Kidney (tissue), 14 donors: ENCODE data around the gene CTIF. TPM values are rescaled to one million over a fixed set of nuclear protein-coding genes. Genes with fewer than 3 reads are reported as not detected.

Experiments
- DNase-seq, 5 donors: peaks; one replicate each; pipeline ENCODE4 v3.0.0-alpha.2; 2013 to 2020
- FAIRE-seq: peaks from 2 replicates; lab custom pipeline; 2012; peaks lifted over from hg19 to GRCh38; lab: Jason Lieb, UNC
- H3K27ac ChIP-seq, 2 donors: one replicate each; pipeline ENCODE4 v1.7.0; 2013; ENCODE audit warnings: low read depth in 2 of 2, low read length in 2 of 2, inconsistent platforms in 1 of 2
- H3K27me3 ChIP-seq: one replicate; pipeline ENCODE4 v1.7.1; 2013; ENCODE audit warnings: low read length, inconsistent platforms; ENCODE audit not compliant: control insufficient read depth, insufficient read depth
- H3K36me3 ChIP-seq, 3 donors: one replicate each; pipeline versions ENCODE4 v1.7.0 to v1.7.1; 2013; ENCODE audit warnings: low read length in 3 of 3, control low read depth in 1 of 3, inconsistent platforms in 1 of 3; ENCODE audit not compliant: insufficient read depth in 3 of 3, control insufficient read depth in 2 of 3
- H3K4me1 ChIP-seq, 3 donors: one replicate each; pipeline versions ENCODE4 v1.7.0 to v1.7.1; 2013; ENCODE audit warnings: low read length in 3 of 3, inconsistent platforms in 1 of 3, low read depth in 1 of 3; ENCODE audit not compliant: control insufficient read depth in 2 of 3, insufficient read depth in 2 of 3
- H3K4me3 ChIP-seq, 3 donors: one replicate each; pipeline versions ENCODE4 v1.7.0 to v1.8.1; 2013; ENCODE audit warnings: low read length in 3 of 3, control low read depth in 1 of 3, inconsistent platforms in 1 of 3
- H3K9ac ChIP-seq, 3 donors: one replicate each; pipeline versions ENCODE4 v1.7.0 to v1.7.1; 2013; ENCODE audit warnings: low read length in 3 of 3, control low read depth in 1 of 3, inconsistent platforms in 1 of 3
- H3K9me3 ChIP-seq, 3 donors: one replicate each; pipeline versions ENCODE4 v1.7.0 to v1.7.1; 2013; ENCODE audit warnings: low read length in 3 of 3, control low read depth in 1 of 3, inconsistent platforms in 1 of 3; ENCODE audit not compliant: control insufficient read depth in 2 of 3, insufficient read depth in 1 of 3
- intact Hi-C: fragments of 100-400 bp; cut with DNase I; formaldehyde crosslinking; loops from one replicate; pipeline ENCODE4 v1.11.1; 2022
- polyA plus RNA-seq: library from polyadenylated mRNA; stranded (reverse); fragments of 350-450 nt; fragmentation: Illumina TruSeq; extraction: RNeasy Lipid Tissue Mini Kit (QIAGEN cat#74804); gene quantifications from one replicate; pipeline ENCODE4 v1.2.3, GENCODE V29; 2014; ENCODE audit warnings: low read depth, low replicate concordance; ENCODE audit not compliant: insufficient read depth
- total RNA-seq: library from RNA; stranded (reverse); fragmentation: NEBNext Ultra II Directional; extraction: Animal tissue kit (Norgen Biotek cat#: 25700); gene quantifications from one replicate; pipeline ENCODE4 v1.2.1, GENCODE V29; 2021
- TF ChIP-seq, protein P1 (sequence below): IDR thresholded peaks from 3 replicates; pipeline ENCODE4 v1.5.1; 2012; ENCODE audit warnings: mild to moderate bottlenecking, moderate library complexity, borderline replicate concordance; ENCODE audit not compliant: insufficient read depth; ENCODE audit errors: extremely low read depth
- donor health status: control.
- donor health status: control.
- donor health status: control.
- donor health status: control.
- donor health status: control.
- donor health status: DM: yes; HTN: yes; CAD: no.
- donor health status: Normal renal cell carcinoma (clear cell type).

Gene CTIF
- total and polyA plus RNA-seq, 2 donors from 2014 or later: 37.3 to 41.9 TPM

DNA sequence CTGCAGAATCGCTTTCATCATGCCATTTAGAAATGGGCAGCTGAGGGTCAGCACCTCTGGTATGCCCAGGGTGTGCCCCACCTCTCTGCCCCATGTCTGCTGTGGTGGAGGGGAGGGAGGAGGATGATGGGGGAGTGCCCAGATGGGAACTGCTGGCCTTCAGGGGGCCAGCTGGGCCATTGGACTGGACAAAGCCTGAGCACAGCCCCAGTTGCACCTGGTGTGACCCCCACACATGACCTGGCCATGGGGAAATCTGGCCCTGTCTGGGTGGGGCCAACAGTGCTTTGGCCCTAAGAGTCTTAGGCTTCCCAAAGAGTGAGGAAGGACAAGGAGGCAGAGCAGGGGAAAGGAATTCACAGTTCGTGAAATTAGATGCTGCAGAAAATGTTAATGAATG, 44.1 kb downstream of the CTIF start:
- FAIRE-seq (no peak), DNase-seq (no peak)
- no peak overlapping the region for H3K9ac ChIP-seq
- H3K9me3 ChIP-seq: peaks cover 0 to 5% (median 0%) of the 10 kb centered on the region in 3 donors
- TF ChIP-seq, protein P1, sequence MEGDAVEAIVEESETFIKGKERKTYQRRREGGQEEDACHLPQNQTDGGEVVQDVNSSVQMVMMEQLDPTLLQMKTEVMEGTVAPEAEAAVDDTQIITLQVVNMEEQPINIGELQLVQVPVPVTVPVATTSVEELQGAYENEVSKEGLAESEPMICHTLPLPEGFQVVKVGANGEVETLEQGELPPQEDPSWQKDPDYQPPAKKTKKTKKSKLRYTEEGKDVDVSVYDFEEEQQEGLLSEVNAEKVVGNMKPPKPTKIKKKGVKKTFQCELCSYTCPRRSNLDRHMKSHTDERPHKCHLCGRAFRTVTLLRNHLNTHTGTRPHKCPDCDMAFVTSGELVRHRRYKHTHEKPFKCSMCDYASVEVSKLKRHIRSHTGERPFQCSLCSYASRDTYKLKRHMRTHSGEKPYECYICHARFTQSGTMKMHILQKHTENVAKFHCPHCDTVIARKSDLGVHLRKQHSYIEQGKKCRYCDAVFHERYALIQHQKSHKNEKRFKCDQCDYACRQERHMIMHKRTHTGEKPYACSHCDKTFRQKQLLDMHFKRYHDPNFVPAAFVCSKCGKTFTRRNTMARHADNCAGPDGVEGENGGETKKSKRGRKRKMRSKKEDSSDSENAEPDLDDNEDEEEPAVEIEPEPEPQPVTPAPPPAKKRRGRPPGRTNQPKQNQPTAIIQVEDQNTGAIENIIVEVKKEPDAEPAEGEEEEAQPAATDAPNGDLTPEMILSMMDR: no peak
- H3K27me3 ChIP-seq: no peaks in the 10 kb centered on the region
- no peak overlapping the region for H3K27ac ChIP-seq
- no peaks in the 10 kb centered on the region for H3K4me1 ChIP-seq
- H3K36me3 ChIP-seq: no peaks in the 10 kb centered on the region
- H3K4me3 ChIP-seq: no peak overlapping the region
- intact Hi-C loops: no loop called here

DNA sequence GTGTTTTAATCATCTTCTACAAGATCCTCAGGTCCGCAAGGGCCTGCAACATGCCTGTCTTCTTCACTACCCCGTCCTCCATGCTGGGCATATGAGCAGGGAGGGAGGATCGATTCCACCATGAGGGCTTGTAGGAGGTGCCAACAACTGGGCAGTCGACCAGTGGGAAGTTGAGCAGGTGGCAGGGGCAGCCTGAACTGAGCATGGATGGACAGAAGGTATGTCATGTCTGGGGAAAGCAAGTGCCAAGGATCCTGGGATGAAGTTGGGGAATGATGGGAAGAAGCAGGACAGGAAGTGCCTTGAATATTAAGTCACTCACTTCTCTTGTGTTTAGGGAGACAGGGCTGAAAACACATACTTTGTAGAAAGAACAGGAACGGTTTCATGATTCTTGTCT, 44.7 kb downstream of the CTIF start:
- FAIRE-seq: no peak
- no peak for DNase-seq

DNA sequence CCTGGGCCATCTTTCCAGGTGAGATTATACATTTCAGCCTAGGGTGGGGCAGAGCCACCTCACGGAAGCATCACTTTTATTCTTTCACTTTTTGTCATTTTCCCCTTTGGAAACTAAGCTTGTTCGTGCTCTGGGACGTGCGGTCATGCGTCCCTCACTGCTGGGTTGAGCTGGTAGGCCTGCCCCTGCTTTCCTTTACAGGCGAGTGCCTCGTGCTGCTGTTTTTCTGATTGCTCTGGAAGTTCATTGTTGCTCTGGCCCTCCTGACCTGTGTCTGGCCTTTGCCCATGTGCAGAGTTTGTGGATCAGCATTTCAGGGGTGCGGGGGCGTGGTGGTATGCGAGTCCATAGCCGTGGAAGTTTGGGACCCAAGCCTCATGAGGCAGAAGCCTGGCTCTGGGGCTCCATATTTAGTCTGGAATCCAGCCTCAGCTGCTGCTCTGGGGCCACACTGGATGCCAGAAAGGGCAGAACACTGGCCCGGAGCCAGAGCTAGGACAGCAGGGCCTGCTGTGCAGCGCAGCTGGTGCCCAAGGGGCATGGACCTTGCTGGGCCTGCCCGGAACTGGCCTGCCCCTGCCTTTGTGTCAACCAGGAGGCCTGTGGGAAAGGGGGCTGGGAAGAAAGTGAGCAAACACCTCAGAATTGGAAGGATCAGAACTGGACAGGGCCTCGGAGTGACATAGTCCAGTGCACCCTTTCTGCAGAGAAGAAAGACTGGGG, 51.1 kb downstream of the CTIF start:
- intact Hi-C loops: no loop called here
- Histone ChIP-seq H3K4me3 (no peak overlapping the region), H3K27me3 (no peaks in the 10 kb centered on the region), H3K9ac (peak overlapping the region in 1 of 3 donors; percentile 23), H3K9me3 (no peaks in the 10 kb centered on the region), H3K27ac (peak overlapping the region; percentile 60 to 61), H3K36me3 (no peaks in the 10 kb centered on the region), H3K4me1 (peaks cover 0 to 20% (median 16%) of the 10 kb centered on the region in 3 donors)
- no peak for FAIRE-seq
- TF ChIP-seq, protein P1: no peak
- peak in 2 of 5 donors; percentile 26 to 34 for DNase-seq

More for the DNA sequence above, 44.7 kb downstream of the CTIF start:
- H3K4me1 ChIP-seq: no peaks in the 10 kb centered on the region
- no peaks in the 10 kb centered on the region for H3K27me3 ChIP-seq
- no peak overlapping the region for H3K4me3 ChIP-seq
- TF ChIP-seq, protein P1: no peak
- no peaks in the 10 kb centered on the region for H3K36me3 ChIP-seq
- intact Hi-C loops: no loop called here
- H3K9ac ChIP-seq: no peak overlapping the region
- no peak overlapping the region for H3K27ac ChIP-seq
- H3K9me3 ChIP-seq: no peaks in the 10 kb centered on the region

DNA sequence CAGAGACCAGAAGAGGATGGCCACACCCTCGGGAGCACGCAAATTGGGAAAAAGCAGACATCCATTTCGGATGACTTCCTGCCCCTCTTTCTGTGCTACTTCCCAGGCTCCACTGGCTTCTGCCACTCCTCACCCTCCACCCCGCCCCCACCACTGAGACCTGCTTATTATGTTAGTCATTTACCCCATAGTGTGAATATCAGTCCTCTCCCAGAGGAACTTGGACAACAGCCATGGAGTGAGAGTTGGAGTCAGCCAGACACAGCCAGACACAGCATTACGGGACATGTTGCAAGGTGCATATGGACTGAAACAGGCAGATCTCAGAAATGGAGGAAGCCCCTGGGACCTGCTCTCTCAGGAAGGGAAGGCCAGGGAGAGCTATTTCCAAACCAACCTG, 51.8 kb downstream of the CTIF start:
- no peak overlapping the region for H3K9ac ChIP-seq
- DNase-seq: no peak
- intact Hi-C loops: no loop called here
- no peak for FAIRE-seq
- peaks cover 0 to 20% (median 16%) of the 10 kb centered on the region in 3 donors for H3K4me1 ChIP-seq
- no peaks in the 10 kb centered on the region for H3K27me3 ChIP-seq
- no peaks in the 10 kb centered on the region for H3K9me3 ChIP-seq
- H3K27ac ChIP-seq: peak overlapping the region; percentile 47 to 61
- TF ChIP-seq, protein P1: no peak
- H3K4me3 ChIP-seq: no peak overlapping the region
- H3K36me3 ChIP-seq: no peaks in the 10 kb centered on the region
